Measurements from ENCODE around the gene TCFL5. TPM values are rescaled to one million over a fixed set of nuclear protein-coding genes. Genes with fewer than 3 reads are reported as not detected.

The TCFL5 gene
- total RNA-seq, 4 donors from 2014 or later = 9.0 to 20.3 (median 12.7) TPM

GRCh38 chr20:62830251-62830650 is 31.4 kb downstream of the TCFL5 start:
- DNase-seq (ENCODE audit: low spot score in 2 of 2) = no peak
- H3K36me3 ChIP-seq = no peaks in the 10 kb centered on the region
- H3K4me3 ChIP-seq = no peak overlapping the region
- 92% methylated on average over 5 of the region's 14 CpGs for WGBS
- no peaks in the 10 kb centered on the region for H3K9me3 ChIP-seq
- no peaks in the 10 kb centered on the region for H3K27me3 ChIP-seq
- TF ChIP-seq POLR2AphosphoS5 (IDR thresholded peaks at IDR 0.05) (no peak), CTCF (IDR thresholded peaks at IDR 0.05) (no peak), EP300 (IDR thresholded peaks at IDR 0.05) (no peak), POLR2A (IDR thresholded peaks at IDR 0.05) (no peak)
- no peak overlapping the region for H3K27ac ChIP-seq
- peaks cover 18% of the 10 kb centered on the region for H3K4me1 ChIP-seq

- Histone ChIP-seq H3K27ac (no peak overlapping the region), H3K27me3 (no peaks in the 10 kb centered on the region), H3K36me3 (no peaks in the 10 kb centered on the region), H3K4me3 (no peak overlapping the region), H3K4me1 (peaks cover 24% of the 10 kb centered on the region), H3K9me3 (no peaks in the 10 kb centered on the region)
- no peak for TF ChIP-seq CTCF (IDR thresholded peaks at IDR 0.05)
- no peak for TF ChIP-seq POLR2AphosphoS5 (IDR thresholded peaks at IDR 0.05)
- no peak for TF ChIP-seq POLR2A (IDR thresholded peaks at IDR 0.05)
- no peak for TF ChIP-seq EP300 (IDR thresholded peaks at IDR 0.05)
- DNase-seq (ENCODE audit: low spot score in 2 of 2) = no peak
- 89% methylated on average over 4 of the region's 32 CpGs for WGBS
These were observed 32.1 kb downstream of the TCFL5 start for GRCh38 chr20:62829231-62830230.

GRCh38 chr20:62828511-62829230 is 33.0 kb downstream of the TCFL5 start:
- 81% methylated on average over 8 of the region's 29 CpGs for WGBS
- DNase-seq (ENCODE audit: low spot score in 2 of 2) = no peak
- Histone ChIP-seq H3K27me3 (no peaks in the 10 kb centered on the region), H3K27ac (no peak overlapping the region), H3K4me3 (no peak overlapping the region), H3K9me3 (no peaks in the 10 kb centered on the region), H3K36me3 (no peaks in the 10 kb centered on the region), H3K4me1 (peaks cover 28% of the 10 kb centered on the region)
- TF ChIP-seq EP300 (IDR thresholded peaks at IDR 0.05) = no peak
- no peak for TF ChIP-seq POLR2AphosphoS5 (IDR thresholded peaks at IDR 0.05)
- TF ChIP-seq CTCF (IDR thresholded peaks at IDR 0.05) = no peak
- TF ChIP-seq POLR2A (IDR thresholded peaks at IDR 0.05) = no peak

- H3K4me3 ChIP-seq = no peak overlapping the region
- 95% methylated on average over 4 of the region's 9 CpGs for WGBS
- TF ChIP-seq EP300 (IDR thresholded peaks at IDR 0.05) = no peak
- TF ChIP-seq CTCF (IDR thresholded peaks at IDR 0.05) = no peak
- TF ChIP-seq POLR2AphosphoS5 (IDR thresholded peaks at IDR 0.05) = no peak
- no peak for TF ChIP-seq POLR2A (IDR thresholded peaks at IDR 0.05)
- H3K27me3 ChIP-seq = no peaks in the 10 kb centered on the region
- H3K9me3 ChIP-seq = no peaks in the 10 kb centered on the region
- H3K4me1 ChIP-seq = peaks cover 28% of the 10 kb centered on the region
- H3K36me3 ChIP-seq = no peaks in the 10 kb centered on the region
- no peak overlapping the region for H3K27ac ChIP-seq
- no peak for DNase-seq (ENCODE audit: low spot score in 2 of 2)
These were observed 33.6 kb downstream of the TCFL5 start for GRCh38 chr20:62828051-62828450.
